H9 (cell line): Measurements from ENCODE around the gene ZNF541. TPM values are rescaled to one million over a fixed set of nuclear protein-coding genes. Genes with fewer than 3 reads are reported as not detected.

Source experiments
- DNase-seq: peaks from one replicate; pipeline ENCODE4 v3.0.0-alpha.2; 2017
- H2AFZ ChIP-seq: one replicate; pipeline ENCODE4 v1.6.1; 2013; ENCODE audit warnings: mild to moderate bottlenecking, low read length, control low read depth, moderate library complexity
- H2AK5ac ChIP-seq: 2 replicates; pipeline ENCODE4 v1.6.1; 2013; ENCODE audit warnings: low read length, control low read depth, mixed read lengths; ENCODE audit not compliant: insufficient read length
- H2BK120ac ChIP-seq: one replicate; pipeline ENCODE4 v1.6.1; 2013; ENCODE audit warnings: low read depth, mild to moderate bottlenecking, low read length, control low read depth, inconsistent platforms; ENCODE audit not compliant: poor library complexity, severe bottlenecking
- H2BK12ac ChIP-seq: 2 replicates; pipeline ENCODE4 v1.6.1; 2013; ENCODE audit warnings: low read length, control low read depth, mixed read lengths, low read depth; ENCODE audit not compliant: insufficient read length
- H2BK15ac ChIP-seq: 2 replicates; pipeline ENCODE4 v1.6.1; 2013; ENCODE audit warnings: low read depth, low read length, control low read depth
- H2BK20ac ChIP-seq: one replicate; pipeline ENCODE4 v1.6.1; 2013; ENCODE audit warnings: low read depth, mild to moderate bottlenecking, low read length, control low read depth, inconsistent platforms; ENCODE audit not compliant: poor library complexity, severe bottlenecking
- H2BK5ac ChIP-seq: 2 replicates; pipeline ENCODE4 v1.6.1; 2013; ENCODE audit warnings: low read length, control low read depth, mixed read lengths; ENCODE audit not compliant: insufficient read length
- H3K14ac ChIP-seq: 2 replicates; pipeline ENCODE4 v1.6.1; 2013; ENCODE audit warnings: low read length, control low read depth; ENCODE audit not compliant: insufficient read depth
- H3K18ac ChIP-seq: 2 replicates; pipeline ENCODE4 v1.6.1; 2013; ENCODE audit warnings: low read depth, mild to moderate bottlenecking, mixed read lengths, low read length, control low read depth; ENCODE audit not compliant: insufficient read length
- H3K23ac ChIP-seq: 2 replicates; pipeline ENCODE4 v1.6.1; 2013; ENCODE audit warnings: low read length, control low read depth, mixed read lengths, low read depth; ENCODE audit not compliant: insufficient read length
- H3K23me2 ChIP-seq: 2 replicates; pipeline ENCODE4 v1.6.1; 2013; ENCODE audit warnings: low read depth, mild to moderate bottlenecking, mixed read lengths, low read length, control low read depth; ENCODE audit not compliant: insufficient read length, poor library complexity, severe bottlenecking
- H3K27ac ChIP-seq: 2 replicates; pipeline ENCODE4 v1.5.1; 2013; ENCODE audit warnings: low read length, control low read depth, mixed read lengths, low read depth; ENCODE audit not compliant: insufficient read length
- H3K27me3 ChIP-seq: 2 replicates; pipeline ENCODE4 v1.6.1; 2013; ENCODE audit warnings: low read length, control low read depth, inconsistent platforms; ENCODE audit not compliant: insufficient read depth
- H3K4ac ChIP-seq: 2 replicates; pipeline ENCODE4 v1.6.1; 2013; ENCODE audit warnings: low read depth, mild to moderate bottlenecking, control low read depth, inconsistent platforms, low read length, moderate library complexity
- H3K4me1 ChIP-seq: 2 replicates; pipeline ENCODE4 v1.6.1; 2013; ENCODE audit warnings: low read length, control low read depth, inconsistent platforms; ENCODE audit not compliant: insufficient read depth
- H3K4me2 ChIP-seq: 2 replicates; pipeline ENCODE4 v1.6.1; 2013; ENCODE audit warnings: low read length, control low read depth, mixed read lengths; ENCODE audit not compliant: insufficient read length, insufficient read depth
- H3K56ac ChIP-seq: 2 replicates; pipeline ENCODE4 v1.6.1; 2013; ENCODE audit warnings: low read depth, mild to moderate bottlenecking, mixed read lengths, low read length, control low read depth; ENCODE audit not compliant: insufficient read length
- H3K79me1 ChIP-seq: 2 replicates; pipeline ENCODE4 v1.6.1; 2013; ENCODE audit warnings: low read depth, mild to moderate bottlenecking, moderate library complexity, low read length, control low read depth, inconsistent platforms; ENCODE audit not compliant: insufficient read depth, poor library complexity, severe bottlenecking
- H3K79me2 ChIP-seq: 2 replicates; pipeline ENCODE4 v1.6.1; 2013; ENCODE audit warnings: low read length, control low read depth, inconsistent platforms; ENCODE audit not compliant: insufficient read depth
- H3K9ac ChIP-seq: 2 replicates; pipeline ENCODE4 v1.6.1; 2013; ENCODE audit warnings: low read length, control low read depth, mixed read lengths; ENCODE audit not compliant: insufficient read length; ENCODE audit errors: extremely low read depth
- H3K9me3 ChIP-seq: one replicate; pipeline ENCODE4 v1.6.1; 2013; ENCODE audit warnings: low read depth, low read length, inconsistent platforms; ENCODE audit not compliant: control insufficient read depth
- H3T11ph ChIP-seq: one replicate; pipeline ENCODE4 v1.6.1; 2013; ENCODE audit warnings: mild to moderate bottlenecking, low read length, control low read depth, inconsistent platforms
- H4K20me1 ChIP-seq: one replicate; pipeline ENCODE4 v1.6.1; 2013; ENCODE audit not compliant: control insufficient read depth, insufficient read length, insufficient read depth
- H4K5ac ChIP-seq: 2 replicates; pipeline ENCODE4 v1.6.1; 2013; ENCODE audit warnings: low read depth, mild to moderate bottlenecking, mixed read lengths, low read length, control low read depth; ENCODE audit not compliant: insufficient read length
- H4K8ac ChIP-seq: replicated peaks from 2 replicates; pipeline ENCODE4 v1.6.1; 2013; ENCODE audit warnings: low read length, control low read depth, mixed read lengths, low read depth; ENCODE audit not compliant: insufficient read length
- H4K91ac ChIP-seq: 2 replicates; pipeline ENCODE4 v1.6.1; 2013; ENCODE audit warnings: low read depth, mild to moderate bottlenecking, moderate library complexity, mixed read lengths, low read length, control low read depth; ENCODE audit not compliant: insufficient read length
- H3K27ac Mint-ChIP-seq, 3 experiments: 2 replicates in 2 of 3; 3 replicates in 1 of 3; pipeline ENCODE4 v1.8.0; 2020 to 2021; ENCODE audit warnings: mixed read lengths in 3 of 3, mild to moderate bottlenecking in 1 of 3, moderate library complexity in 1 of 3
- H3K27me3 Mint-ChIP-seq: 2 replicates; pipeline ENCODE4 v1.8.0; 2021; ENCODE audit warnings: low read depth, mild to moderate bottlenecking, moderate library complexity, mixed read lengths
- H3K36me3 Mint-ChIP-seq, 3 experiments: 2 replicates in 2 of 3; 3 replicates in 1 of 3; pipeline ENCODE4 v1.8.0; 2020 to 2021; ENCODE audit warnings: low read depth in 3 of 3, mixed read lengths in 3 of 3; ENCODE audit not compliant: insufficient read depth in 1 of 3
- H3K4me1 Mint-ChIP-seq, 2 experiments: 2 replicates each; pipeline ENCODE4 v1.8.0; 2020; ENCODE audit warnings: mixed read lengths in 2 of 2
- H3K4me3 Mint-ChIP-seq, 2 experiments: 2 replicates in 1 of 2; 3 replicates in 1 of 2; pipeline ENCODE4 v1.8.0; 2020 to 2021; ENCODE audit warnings: mild to moderate bottlenecking in 2 of 2, mixed read lengths in 2 of 2, moderate library complexity in 1 of 2
- H3K9me3 Mint-ChIP-seq, 2 experiments: 2 replicates in 1 of 2; 3 replicates in 1 of 2; pipeline ENCODE4 v1.8.0; 2020; ENCODE audit warnings: mild to moderate bottlenecking in 2 of 2, mixed read lengths in 2 of 2, moderate library complexity in 1 of 2
- CTCF ChIP-seq: fragments of 200-600 bp; sonication (generic); conservative IDR thresholded peaks from 3 replicates; pipeline ENCODE4 v1.8.0; 2021; ENCODE audit warnings: antibody characterized with exemption, mild to moderate bottlenecking
- WGBS: extraction: QIAGEN DNeasy Blood & Tissue Kit; methylation state at CpG from one replicate; pipeline ENCODE4 v1.1.7; 2013; ENCODE audit warnings: missing lambda C conversion rate, low lambda C conversion rate, mixed read lengths; ENCODE audit not compliant: insufficient read length; ENCODE audit errors: extremely low coverage; 5-methylcytosine and 5-hydroxymethylcytosine counted together
- total RNA-seq: library from RNA; stranded (reverse); gene quantifications from 2 replicates; pipeline ENCODE4 v1.2.1, GENCODE V29; 2021

Gene ZNF541
- total RNA-seq, 1 experiment from 2014 or later = not detected

GRCh38 chr19:47608074-47608918, 35.3 kb upstream of the ZNF541 start:
- Histone ChIP-seq H3K9ac (peak overlapping the region; percentile 91), H4K8ac (no peak overlapping the region), H3K27me3 (no peaks in the 10 kb centered on the region), H3K18ac (no peak overlapping the region), H3K4me2 (peak overlapping the region; percentile 94), H3K56ac (no peak overlapping the region), H2BK5ac (no peak overlapping the region), H3K4ac (no peak overlapping the region), H4K20me1 (no peaks in the 10 kb centered on the region), H2BK20ac (no peak overlapping the region), H3K79me2 (peaks cover 19% of the 10 kb centered on the region; the same call in 1 of the 2 replicates), H3K79me1 (peaks cover 8% of the 10 kb centered on the region), H2BK15ac (no peak overlapping the region; the same call in 1 of the 2 replicates), H2AK5ac (no peak overlapping the region), H3K9me3 (no peaks in the 10 kb centered on the region), H2BK12ac (no peak overlapping the region), H3K23ac (no peak overlapping the region), H3K23me2 (peaks cover 9% of the 10 kb centered on the region), H3T11ph (no peak overlapping the region), H3K4me1 (peaks cover 4% of the 10 kb centered on the region; the same call in 1 of the 2 replicates), H3K27ac (no peak overlapping the region), H3K14ac (peak overlapping the region; percentile 76; the same call in 1 of the 2 replicates), H4K5ac (no peak overlapping the region), H2BK120ac (no peak overlapping the region), H2AFZ (no peak overlapping the region), H4K91ac (no peak overlapping the region)
- Mint-ChIP-seq H3K4me1 (peaks cover 22 to 26% of the 10 kb centered on the region in 2 experiments), H3K9me3 (no peaks in the 10 kb centered on the region), H3K36me3 (peaks cover 0 to 14% (median 5%) of the 10 kb centered on the region in 3 experiments; a peak in 6 of 7 replicates), H3K27ac (peak overlapping the region in 2 of 3 experiments; percentile 48 to 91; a peak in 5 of 7 replicates), H3K27me3 (no peaks in the 10 kb centered on the region; the same call in 1 of the 2 replicates), H3K4me3 (peak overlapping the region; percentile 82 to 88)
- TF ChIP-seq CTCF = peak; percentile 39; the same call in 1 of the 3 replicates
- peak; percentile 93 for DNase-seq
- no CpG with 5 or more reads among the region's 94 CpGs for WGBS
